Stimulated activated naive CD4-positive, alpha-beta T cell treated with Interleukin-2 at 50 U/mL for 16 hours (primary cell): ENCODE data around the gene PIK3R1.
A peak's percentile ranks its signal among the peaks of the same experiment; 100 is the strongest.

ENCODE experiments used
- DNase-seq: peaks from one replicate; lab custom pipeline; 2025; lab: John Stamatoyannopoulos, UW

PIK3R1 gene

DNA sequence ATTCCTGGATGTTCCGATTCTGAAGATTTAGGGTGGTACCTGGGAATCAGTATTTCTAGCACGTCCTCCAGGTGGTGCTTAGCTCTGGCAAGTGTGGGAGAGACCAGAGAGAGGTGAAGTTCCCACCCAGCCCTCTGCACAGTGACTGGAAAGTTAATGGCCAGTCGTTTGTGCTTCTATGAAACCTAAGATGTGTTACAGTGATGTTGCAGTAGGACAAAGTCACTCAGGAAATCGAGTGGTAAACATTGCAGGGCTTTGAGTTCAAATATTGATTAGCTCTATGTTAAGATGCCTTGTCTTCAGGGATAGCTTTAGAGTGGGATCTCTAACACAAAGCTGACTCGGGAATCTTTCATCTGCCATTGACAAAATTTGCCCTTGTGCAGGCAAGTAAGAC lies 55.6 kb downstream of the PIK3R1 start:
- no peak for DNase-seq

DNA sequence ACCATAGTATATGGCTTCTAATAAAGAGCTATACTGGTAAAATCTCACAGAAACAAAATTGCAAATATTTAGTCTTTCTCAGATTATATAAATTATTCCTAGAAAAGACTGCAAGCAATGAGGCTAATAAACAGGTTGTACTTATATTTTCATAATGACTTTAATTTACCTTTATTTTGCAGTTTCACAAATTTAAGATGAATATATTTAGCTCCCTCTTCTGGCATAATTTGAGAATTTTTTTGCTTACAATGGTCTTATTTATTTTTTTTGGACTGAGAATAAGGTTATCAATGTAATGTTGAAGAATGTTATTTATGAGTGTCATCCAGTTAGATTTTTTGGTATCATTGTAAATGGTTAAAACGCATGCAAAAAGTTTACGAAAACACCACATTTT lies 56.7 kb downstream of the PIK3R1 start:
- no peak for DNase-seq

DNA sequence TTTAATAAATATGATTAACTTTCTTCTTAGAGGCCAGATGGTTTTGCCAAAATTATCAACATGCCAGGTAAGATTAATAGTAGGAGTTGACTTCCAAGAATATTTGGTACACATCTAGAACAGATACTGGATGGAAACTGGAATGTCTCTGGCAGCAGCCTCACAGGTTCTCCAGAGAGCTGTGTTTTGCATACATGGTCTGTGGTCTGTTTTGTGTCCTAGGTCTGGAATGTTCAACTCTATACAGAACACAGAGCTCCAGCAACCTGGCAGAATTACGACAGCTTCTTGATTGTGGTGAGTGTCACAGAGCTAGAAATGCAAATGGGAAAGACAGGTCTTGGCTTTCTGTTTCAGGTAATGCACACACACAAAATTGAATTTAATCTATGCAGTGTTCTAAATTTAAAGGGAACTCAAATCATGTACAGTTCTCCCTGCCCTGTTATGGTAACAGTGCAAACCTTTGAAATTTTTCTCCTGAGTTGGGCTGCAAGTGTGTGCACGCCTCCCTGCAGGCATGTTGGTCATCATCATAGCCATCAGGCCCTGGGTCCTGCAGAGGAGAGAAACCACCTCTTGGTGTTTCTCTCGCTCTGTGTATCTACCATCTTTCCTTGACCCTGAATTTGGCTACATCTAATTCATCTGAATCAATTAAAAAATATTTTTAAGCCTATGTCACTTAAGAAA lies 58.3 kb downstream of the PIK3R1 start:
- no peak for DNase-seq

DNA sequence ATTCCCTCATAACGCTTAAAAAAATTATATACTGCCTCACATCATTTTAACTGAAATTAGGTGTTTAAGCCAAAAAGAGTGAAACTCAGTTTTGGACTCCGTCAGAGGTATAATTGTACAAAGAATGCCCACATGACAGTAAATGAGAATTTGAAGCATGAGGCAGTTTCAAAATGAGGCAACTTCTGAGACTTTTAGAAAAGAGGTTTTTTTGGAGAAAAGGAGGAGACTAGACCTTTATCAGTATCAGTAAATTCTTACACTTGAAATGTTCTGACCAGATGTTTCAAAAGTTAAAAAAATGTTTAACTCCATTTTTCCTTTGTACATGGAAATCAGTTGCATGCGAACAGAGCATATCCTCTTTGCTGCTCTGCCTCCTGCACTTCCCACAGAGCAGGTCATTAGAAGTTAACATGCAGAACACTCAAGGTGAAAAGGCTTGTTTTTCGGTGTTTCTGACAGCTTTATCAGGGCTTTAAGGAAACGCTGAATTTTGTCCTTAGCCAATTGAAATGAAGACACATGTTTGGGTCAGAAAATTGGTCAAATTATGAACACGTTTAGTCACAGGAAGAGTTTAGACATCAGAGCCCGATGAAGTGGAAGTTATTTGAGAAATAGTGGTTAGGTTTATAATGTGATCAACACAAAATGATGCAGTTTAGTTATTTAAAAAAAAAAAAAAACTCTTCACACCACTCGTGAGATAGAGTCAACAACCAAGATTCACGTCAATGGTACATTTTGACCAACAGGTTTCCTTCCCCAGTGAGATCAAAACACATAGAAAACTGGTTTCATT lies 59.5 kb downstream of the PIK3R1 start:
- no peak for DNase-seq

DNA sequence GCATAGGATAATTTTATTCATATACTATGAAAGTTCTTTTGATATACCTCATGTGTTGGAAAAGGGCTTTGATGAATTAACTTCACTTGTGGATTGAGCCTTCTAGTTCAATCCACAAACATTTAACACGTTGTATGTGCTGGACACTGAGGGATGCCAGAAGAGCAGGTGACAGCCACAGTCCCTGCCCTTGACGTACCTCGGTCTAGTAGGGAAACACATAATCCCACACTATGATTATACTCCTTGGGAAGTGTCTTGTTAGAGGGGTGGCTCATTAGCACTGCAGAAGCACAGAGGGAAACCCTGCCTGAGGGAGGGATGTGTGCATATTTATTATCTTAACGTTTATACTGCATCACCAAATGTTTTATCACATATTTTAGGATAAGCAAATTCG lies 61.2 kb downstream of the PIK3R1 start:
- no peak for DNase-seq

DNA sequence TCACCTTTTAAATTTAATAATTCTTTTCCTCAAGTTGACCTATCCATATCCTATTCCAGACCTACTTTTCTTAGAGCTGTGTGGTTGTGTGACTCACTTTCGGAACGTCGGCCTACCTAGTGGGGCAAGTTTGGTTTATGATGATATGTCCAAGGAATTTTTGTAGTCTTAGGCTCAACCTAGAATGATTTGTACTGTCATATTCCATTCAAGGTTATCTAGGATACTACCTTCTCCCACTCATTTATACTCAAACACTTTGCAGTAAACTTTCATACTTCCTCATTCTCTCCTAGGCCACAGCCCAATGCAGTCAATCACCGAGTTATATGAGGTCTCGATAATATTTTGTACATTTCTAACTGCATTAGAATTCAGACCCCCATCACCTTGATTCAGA lies 61.9 kb downstream of the PIK3R1 start:
- no peak for DNase-seq

DNA sequence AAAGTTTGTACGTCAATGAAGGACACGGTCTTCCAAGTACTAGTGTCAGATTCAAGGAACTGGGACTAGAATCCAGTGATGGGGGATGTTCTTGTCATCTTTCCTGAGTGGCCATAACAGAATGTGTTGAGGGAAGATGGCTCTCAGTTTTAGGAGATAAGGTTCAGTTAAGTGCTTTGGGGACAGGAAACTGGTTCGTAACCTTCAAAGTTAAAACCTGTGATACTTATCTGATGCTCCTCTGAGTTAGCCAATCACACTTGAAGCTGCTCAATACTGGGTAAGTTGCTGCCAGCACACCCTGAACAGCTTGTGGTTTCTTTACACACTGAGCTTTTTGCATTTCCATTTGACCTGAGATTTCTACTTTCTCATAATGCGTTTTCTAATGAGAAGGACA lies 64.4 kb downstream of the PIK3R1 start:
- DNase-seq, result peak; percentile 37

DNA sequence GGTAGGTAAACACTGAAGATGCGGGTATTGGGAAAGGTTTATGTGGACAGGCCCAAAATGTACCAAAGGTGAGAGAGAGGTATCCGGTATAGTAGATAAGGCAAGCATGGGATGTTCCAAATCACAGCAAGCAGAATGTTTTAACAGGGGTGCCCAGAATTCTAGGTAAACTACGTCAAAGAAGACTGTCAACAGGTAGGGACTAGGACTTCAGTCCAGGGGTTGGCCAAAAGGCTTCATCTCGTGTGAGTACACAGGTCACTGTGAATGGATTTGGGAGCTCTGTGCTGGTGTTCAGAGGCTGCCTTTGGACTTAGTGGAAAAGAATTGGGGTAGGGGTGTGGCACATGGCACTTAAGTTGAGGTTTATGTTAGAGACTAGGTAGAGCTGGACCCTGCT lies 66.4 kb downstream of the PIK3R1 start:
- no peak for DNase-seq

DNA sequence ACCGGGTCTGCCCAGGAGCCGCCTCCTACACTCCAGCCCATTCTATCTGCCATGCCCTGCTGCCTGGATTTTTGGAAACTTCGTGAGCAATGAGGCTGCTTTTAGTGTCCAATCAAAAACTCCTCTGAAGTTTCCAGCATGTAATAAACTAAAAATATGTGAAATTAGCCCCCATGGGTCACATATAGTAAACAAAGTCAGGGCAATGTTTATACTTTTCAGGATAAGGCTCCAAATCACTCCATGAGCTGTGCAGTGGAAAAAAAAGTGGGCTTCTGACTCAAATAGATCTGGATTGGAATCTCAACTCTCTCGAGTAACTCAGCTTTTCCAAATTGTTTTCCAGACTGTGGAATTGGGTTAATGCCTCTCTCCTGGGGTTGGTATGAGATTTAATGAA lies 68.2 kb downstream of the PIK3R1 start:
- DNase-seq, result no peak

DNA sequence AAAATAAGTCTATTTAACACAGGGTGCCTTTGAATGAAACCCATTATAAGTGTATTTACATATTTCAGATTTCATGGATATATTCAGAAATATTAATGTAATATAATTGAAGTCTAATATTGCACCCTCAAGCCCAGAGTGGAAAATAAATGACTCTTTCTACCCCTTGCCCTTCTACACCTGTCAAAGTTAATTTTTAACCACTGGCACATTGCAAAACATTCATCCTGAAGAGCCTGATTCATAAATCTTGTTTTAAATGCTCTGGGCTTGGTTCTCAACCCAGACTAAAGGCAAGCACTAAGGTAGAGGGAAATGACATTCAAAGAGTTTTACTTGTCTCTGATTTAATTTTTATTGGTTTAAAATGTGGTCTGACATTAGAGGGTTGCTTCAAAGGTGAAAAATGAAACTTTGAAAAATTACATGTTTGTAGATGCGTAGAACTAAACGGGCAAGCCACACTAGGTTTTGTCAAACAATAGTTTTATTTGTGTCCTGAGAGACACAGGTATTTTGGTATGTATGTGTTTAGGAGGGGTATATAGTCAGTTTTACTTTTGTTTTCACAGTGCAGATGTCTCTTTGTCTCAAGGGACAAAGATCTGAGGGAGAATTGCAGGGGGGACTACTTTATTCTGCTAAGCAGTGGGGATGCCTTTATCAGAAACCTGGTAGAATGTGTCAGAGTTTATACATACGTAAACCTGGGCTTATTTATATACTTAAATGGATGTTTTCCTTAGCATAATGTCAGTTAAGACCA lies 69.7 kb downstream of the PIK3R1 start:
- no peak for DNase-seq

DNA sequence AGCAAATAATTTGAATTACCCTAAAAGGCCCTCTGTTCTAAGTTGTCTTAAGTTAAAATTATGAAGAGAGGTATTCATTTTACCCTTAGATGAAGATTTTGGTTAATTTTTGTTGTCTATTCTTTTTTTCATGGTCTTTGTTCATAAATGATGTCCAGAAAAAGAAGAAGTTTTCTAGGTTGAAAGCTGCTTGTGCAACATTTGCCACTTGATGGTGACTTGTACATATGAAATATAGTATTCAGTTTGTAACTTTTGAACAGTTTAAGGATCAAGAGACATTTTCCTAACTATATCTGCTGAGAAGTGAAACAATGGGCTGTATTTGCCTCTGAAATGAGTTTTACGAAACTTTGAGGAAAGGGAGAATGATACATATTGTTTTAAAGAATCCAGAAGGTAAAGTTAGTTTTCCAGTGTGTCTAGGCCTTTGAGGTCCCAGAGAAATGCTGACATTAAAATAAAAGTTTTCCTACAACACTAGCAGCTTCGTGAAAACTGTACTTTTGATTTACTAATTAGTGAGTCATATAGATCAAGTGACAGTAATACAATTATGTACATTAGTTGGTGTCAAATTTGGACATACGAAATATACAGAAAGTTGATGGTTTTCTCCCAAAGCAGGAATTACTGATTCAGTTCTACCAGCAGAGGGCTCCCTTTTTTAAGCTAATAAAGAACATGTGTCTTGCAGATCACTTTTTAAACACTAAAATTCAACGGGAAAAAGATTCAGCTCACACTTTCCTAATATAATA lies 70.5 kb downstream of the PIK3R1 start:
- DNase-seq, result no peak

DNA sequence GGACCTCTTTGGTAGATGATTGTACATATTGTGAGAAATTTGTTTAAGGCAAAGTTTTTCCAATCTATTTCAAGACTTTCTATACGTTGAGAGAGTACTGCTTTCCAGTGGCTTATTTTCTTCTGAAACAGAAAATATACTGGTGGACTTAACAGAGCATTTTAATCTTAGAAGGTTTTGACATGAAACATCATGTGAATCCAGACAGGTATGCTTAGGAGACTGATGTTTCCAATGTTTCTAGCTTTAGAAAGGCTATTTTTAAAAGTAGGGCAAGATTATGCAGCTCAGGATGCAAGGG lies 71.0 kb downstream of the PIK3R1 start:
- DNase-seq, result no peak

DNA sequence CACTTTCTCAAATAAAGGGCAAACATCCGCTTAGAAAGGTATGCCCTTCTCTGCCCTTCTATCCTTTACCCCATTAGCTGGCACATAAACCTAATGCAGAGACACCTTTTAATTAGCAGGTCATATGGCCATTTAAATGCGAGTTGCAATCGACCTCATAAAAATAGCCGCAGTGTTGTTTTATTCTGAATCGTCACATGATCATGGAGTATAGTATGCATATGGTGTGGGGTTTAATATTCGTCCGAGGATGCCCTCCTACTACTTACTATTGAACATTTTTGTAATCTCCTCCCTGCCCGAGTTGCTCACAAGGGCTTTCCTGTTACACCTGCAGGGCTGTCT lies 72.0 kb downstream of the PIK3R1 start:
- no peak for DNase-seq

DNA sequence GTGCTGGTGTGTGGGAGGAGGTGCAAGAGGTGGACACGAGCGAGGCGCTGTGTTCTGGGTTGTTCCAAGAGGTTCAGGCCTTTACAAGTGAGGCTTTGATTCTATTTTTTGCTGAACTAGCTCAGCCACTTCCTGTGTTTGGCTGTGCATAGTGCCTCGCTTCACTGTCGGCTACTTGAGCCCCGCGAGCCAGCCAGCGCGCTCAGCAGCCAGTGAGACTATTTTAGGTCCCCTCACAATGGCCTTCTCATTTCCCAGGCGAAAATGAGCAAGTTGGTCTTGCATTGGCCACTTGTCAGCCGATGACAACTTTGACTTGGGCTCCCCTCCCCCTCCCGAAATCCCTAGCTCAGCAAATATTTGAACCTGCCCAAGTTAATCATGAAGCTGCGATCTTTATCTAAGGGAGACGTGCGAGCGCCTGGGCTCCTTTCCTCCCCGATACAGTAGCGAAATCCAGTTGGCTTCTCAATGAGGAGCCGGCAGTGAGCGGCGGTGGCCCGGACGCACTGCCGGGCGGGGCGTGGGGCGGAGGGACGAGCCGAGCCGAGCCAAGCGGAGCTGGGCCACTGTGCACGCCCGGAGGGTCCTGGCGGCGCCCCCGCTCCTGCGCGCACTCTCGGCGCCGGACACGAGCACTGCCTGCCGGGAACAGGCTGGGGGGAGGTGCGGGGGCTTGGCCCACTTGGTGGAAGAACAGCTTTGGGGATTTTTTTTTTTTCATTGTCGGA lies 72.6 kb downstream of the PIK3R1 start:
- DNase-seq, result peak; percentile 56

DNA sequence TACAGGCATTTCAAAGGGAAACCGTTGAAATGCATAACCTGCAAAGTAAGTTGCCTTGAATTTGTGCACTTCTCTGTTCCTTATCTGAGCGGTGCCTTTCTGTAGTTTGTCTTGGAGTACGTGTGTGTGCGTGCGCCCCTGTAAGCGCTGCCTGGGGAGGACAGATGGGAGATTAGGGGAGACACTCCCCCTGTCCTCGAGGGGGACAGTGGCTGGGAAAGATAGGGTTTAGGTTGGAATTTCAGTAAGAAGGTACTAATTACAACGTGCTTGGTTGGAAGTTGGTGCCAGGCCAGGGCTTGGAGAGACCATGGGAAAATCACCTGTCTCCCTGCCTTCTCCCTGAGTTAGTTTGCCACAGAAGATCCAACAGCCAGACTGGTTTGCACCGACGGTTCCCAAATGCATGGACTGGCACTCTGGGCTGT lies 73.2 kb downstream of the PIK3R1 start:
- DNase-seq, result no peak

DNA sequence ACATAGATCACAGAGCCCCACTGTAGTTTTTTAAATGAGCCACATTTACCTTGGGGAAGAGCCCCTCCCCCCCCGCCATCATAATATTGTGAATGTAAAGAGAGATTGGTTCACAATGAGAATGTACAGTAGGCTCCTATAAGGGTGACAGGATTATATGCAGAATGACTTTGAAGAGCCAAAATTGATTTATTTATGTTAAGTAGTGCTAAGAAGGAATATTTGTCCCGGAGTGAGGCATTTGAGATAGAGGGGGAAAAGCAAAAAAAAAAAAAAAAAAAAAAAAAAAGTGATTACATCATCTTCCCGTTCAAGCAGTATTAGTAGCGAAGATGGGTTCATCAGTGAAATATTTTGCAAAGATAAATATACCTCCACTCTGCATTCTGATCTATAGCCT lies 73.9 kb downstream of the PIK3R1 start:
- no peak for DNase-seq

DNA sequence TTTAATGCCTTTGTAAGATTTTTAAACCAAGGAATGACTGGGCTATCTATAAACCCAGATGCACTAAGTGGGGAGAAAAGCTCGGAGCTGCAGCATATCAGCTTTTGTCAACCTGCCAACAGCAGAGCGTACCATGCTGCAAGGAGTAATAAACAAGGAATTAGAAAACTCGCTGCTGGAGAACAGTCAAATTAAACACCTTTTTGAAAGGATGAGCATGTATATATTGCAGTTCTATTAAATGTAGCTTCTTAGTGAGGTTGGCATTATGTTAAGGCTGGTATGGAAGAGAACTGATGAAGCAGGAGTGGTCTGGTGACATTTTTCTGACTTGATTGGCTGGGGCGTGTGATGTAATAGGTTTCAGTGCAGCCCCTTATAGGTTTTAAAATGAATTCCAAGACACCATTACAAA lies 74.7 kb downstream of the PIK3R1 start:
- no peak for DNase-seq

DNA sequence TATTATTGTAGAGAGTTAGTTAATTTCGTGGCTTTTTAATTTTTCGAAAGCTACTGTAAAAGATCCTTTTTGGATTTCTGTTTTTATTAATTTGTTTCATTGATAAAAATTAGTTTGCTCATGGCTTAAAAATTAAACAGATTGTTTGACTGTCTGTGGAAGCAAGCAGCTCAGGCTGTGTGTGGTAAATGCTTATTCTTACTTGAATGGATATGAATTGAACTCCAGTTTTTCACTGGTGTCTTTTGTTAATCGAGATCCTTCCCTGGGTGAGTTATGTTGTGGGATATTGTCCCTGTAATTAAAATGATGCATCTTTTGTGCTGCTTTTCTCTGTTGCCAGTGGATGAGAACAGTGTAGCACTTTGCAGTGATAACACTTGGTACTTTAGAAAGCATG lies 75.3 kb downstream of the PIK3R1 start:
- DNase-seq, result no peak

DNA sequence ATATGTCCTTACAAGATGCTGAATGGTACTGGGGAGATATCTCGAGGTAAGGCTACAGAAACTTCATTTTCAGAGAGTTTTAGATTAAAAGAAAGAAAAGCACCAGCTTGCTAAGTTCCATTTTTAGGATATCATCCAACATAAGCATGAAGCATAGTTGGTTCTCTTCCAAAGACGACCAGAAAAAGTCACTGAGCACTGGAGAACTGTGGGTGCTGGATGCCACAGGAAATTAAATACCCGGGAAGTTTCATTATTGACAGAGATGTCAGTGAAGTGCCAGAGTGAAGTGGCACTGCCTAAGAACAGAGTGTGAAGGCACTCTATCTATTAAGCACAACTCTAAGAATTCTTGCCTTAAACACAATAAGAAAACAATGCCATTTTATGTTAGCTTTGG lies 76.8 kb downstream of the PIK3R1 start:
- DNase-seq, result no peak

DNA sequence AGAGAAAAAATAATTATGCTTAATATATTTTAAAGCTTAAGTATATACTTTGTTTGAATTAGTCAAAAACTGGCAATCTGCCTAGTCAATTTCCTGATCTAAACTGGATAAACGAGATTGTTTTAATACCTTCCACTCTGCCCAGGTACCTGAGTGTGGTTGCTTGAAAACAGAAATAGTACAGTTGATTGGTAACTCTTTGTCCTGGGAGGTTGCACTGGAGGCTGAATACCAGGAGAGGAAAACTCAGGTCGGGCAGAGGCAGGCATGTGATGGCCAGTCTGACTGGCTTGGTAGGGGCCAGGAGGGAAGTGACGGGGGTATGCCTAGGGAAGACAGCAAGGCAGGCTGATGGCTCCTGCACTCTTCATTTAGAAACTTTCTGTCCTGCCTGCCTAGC lies 80.2 kb downstream of the PIK3R1 start:
- DNase-seq, result no peak

DNA sequence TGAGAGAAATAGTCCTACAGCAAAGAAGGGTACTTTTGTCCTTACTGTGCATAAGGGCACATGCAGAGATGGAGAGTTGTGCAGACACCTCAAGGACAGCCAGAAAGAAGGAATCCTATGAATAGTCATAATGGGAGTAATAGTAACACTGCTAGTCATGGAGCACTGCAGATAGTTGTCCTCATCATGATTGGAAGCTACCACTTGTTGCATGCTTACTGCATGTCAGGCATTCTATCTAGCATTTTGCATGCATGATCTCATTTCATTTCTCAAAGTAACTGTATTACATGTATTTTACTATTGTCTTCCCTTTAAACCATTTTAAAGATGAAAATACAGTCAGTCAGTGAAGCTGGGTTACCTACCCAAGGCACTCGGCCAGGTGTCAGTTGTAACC lies 81.3 kb downstream of the PIK3R1 start:
- DNase-seq, result no peak

DNA sequence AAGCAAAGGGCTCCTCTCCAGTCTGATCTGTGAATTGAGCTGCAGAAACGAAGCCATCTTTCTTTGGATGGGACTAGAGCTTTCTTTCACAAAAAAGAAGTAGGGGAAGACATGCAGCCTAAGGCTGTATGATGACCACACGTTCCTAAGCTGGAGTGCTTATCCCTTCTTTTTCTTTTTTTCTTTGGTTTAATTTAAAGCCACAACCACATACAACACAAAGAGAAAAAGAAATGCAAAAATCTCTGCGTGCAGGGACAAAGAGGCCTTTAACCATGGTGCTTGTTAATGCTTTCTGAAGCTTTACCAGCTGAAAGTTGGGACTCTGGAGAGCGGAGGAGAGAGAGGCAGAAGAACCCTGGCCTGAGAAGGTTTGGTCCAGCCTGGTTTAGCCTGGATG lies 82.1 kb downstream of the PIK3R1 start:
- DNase-seq, result no peak
